ENCODE results near the gene ISG20. TPM values are rescaled to one million over a fixed set of nuclear protein-coding genes. Genes with fewer than 3 reads are reported as not detected.

Gene ISG20
- total RNA-seq, 1 experiment from 2014 or later: 75.6 TPM

GRCh38 chr15:88701561-88702095 lies 62.8 kb downstream of the ISG20 start:
- Mint-ChIP-seq H3K27me3 (ENCODE audit: unreplicated experiment) (peaks cover 96% of the 10 kb centered on the region), H3K4me3 (ENCODE audit: low read depth, unreplicated experiment) (no peak overlapping the region), H3K27ac (ENCODE audit: unreplicated experiment) (no peak overlapping the region), H3K4me1 (ENCODE audit: low read depth, unreplicated experiment) (no peaks in the 10 kb centered on the region), H3K9me3 (ENCODE audit: low read depth, unreplicated experiment) (no peaks in the 10 kb centered on the region), H3K36me3 (ENCODE audit: insufficient read depth, unreplicated experiment) (no peaks in the 10 kb centered on the region)
- intact Hi-C loops (cut with micrococcal nuclease; ENCODE audit: unreplicated experiment): loop anchor here (2.0 to 5.0 kb wide), 2 partner anchors 45 to 224 kb away; no protein-coding TSS in a partner anchor
- CTCF ChIA-PET: interaction anchor here (1.2 kb wide), 1 partner anchor 77 kb away, joined by 5 read pairs; no protein-coding TSS in a partner anchor
- DNase-seq: peak; percentile 63
- no TSS peak for BruUV-seq (replicated peaks)
- TF ChIP-seq CTCF (IDR thresholded peaks at IDR 0.05; ENCODE audit: unreplicated experiment): peak; percentile 68

- no peak overlapping the region for H3K27ac Mint-ChIP-seq (ENCODE audit: unreplicated experiment)
- no peaks in the 10 kb centered on the region for H3K36me3 Mint-ChIP-seq (ENCODE audit: insufficient read depth, unreplicated experiment)
- H3K9me3 Mint-ChIP-seq (ENCODE audit: low read depth, unreplicated experiment): no peaks in the 10 kb centered on the region
- no peaks in the 10 kb centered on the region for H3K4me1 Mint-ChIP-seq (ENCODE audit: low read depth, unreplicated experiment)
- no peak for TF ChIP-seq CTCF (IDR thresholded peaks at IDR 0.05; ENCODE audit: unreplicated experiment)
- H3K27me3 Mint-ChIP-seq (ENCODE audit: unreplicated experiment): peaks cover 95% of the 10 kb centered on the region
- no peak for DNase-seq
- no peak overlapping the region for H3K4me3 Mint-ChIP-seq (ENCODE audit: low read depth, unreplicated experiment)
- BruUV-seq (replicated peaks): no TSS peak
- intact Hi-C loops (cut with micrococcal nuclease; ENCODE audit: unreplicated experiment): loop anchor here (5.0 kb wide), 1 partner anchor 226 kb away; no protein-coding TSS in a partner anchor
- CTCF ChIA-PET: interaction anchor here (0.7 kb wide), 1 partner anchor 10 kb away, joined by 5 read pairs; no protein-coding TSS in a partner anchor
Observed at GRCh38 chr15:88702983-88703382, 64.2 kb downstream of the ISG20 start.

- intact Hi-C loops (cut with micrococcal nuclease; ENCODE audit: unreplicated experiment): loop anchor here (5.0 kb wide), 1 partner anchor 226 kb away; no protein-coding TSS in a partner anchor
- DNase-seq: no peak
- Mint-ChIP-seq H3K9me3 (ENCODE audit: low read depth, unreplicated experiment) (no peaks in the 10 kb centered on the region), H3K27ac (ENCODE audit: unreplicated experiment) (no peak overlapping the region), H3K36me3 (ENCODE audit: insufficient read depth, unreplicated experiment) (no peaks in the 10 kb centered on the region), H3K27me3 (ENCODE audit: unreplicated experiment) (peaks cover 95% of the 10 kb centered on the region), H3K4me1 (ENCODE audit: low read depth, unreplicated experiment) (no peaks in the 10 kb centered on the region), H3K4me3 (ENCODE audit: low read depth, unreplicated experiment) (no peak overlapping the region)
- no TSS peak for BruUV-seq (replicated peaks)
- no peak for TF ChIP-seq CTCF (IDR thresholded peaks at IDR 0.05; ENCODE audit: unreplicated experiment)
- CTCF ChIA-PET: interaction anchor here (0.7 kb wide), 1 partner anchor 9 kb away, joined by 5 read pairs; no protein-coding TSS in a partner anchor
Observed at GRCh38 chr15:88703533-88703932, 64.7 kb downstream of the ISG20 start.

- DNase-seq: no peak
- intact Hi-C loops (cut with micrococcal nuclease; ENCODE audit: unreplicated experiment): loop anchor here (5.0 kb wide), 1 partner anchor 228 kb away; no protein-coding TSS in a partner anchor
- CTCF ChIA-PET: no interaction called here
- no peak overlapping the region for H3K27ac Mint-ChIP-seq (ENCODE audit: unreplicated experiment)
- peaks cover 95% of the 10 kb centered on the region for H3K27me3 Mint-ChIP-seq (ENCODE audit: unreplicated experiment)
- H3K4me3 Mint-ChIP-seq (ENCODE audit: low read depth, unreplicated experiment): no peak overlapping the region
- no peaks in the 10 kb centered on the region for H3K4me1 Mint-ChIP-seq (ENCODE audit: low read depth, unreplicated experiment)
- BruUV-seq (replicated peaks): no TSS peak
- H3K9me3 Mint-ChIP-seq (ENCODE audit: low read depth, unreplicated experiment): no peaks in the 10 kb centered on the region
- no peak for TF ChIP-seq CTCF (IDR thresholded peaks at IDR 0.05; ENCODE audit: unreplicated experiment)
- no peaks in the 10 kb centered on the region for H3K36me3 Mint-ChIP-seq (ENCODE audit: insufficient read depth, unreplicated experiment)
Observed at GRCh38 chr15:88704791-88705768, 66.3 kb downstream of the ISG20 start.
